ENCODE results near the gene USP33. TPM values are rescaled to one million over a fixed set of nuclear protein-coding genes. Genes with fewer than 3 reads are reported as not detected.

USP33 gene
- total RNA-seq = 91.0 and 97.6 TPM in 2 replicates

GRCh38 chr1:77759071-77760028 lies at the start of gene USP33:
Gene USP33 (minus strand): TSS chr1:77759852. CDS start chr1:77741697, 18,155 bp downstream.

GRCh38 chr1:77779529-77780281 lies 20.1 kb upstream of the USP33 start, which contains the start of gene MIGA1:
Gene MIGA1 (plus strand): TSS chr1:77779649. CDS start chr1:77783253, 3,604 bp downstream.

GRCh38 chr1:77682460-77683159 lies 77.0 kb downstream of the USP33 start, which contains the start of gene ZZZ3:
Gene ZZZ3 (minus strand): TSS chr1:77682658. CDS start chr1:77633354, 49,304 bp downstream.

Other genes starting within 250 kb of the USP33 start
- 96.4 and 103 TPM in 2 replicates for gene ZZZ3, start 77.2 kb downstream of the USP33 start, total RNA-seq
- 24.1 and 24.4 TPM in 2 replicates for gene MIGA1, start 19.8 kb upstream of the USP33 start, total RNA-seq
- gene NEXN, start 128.8 kb upstream of the USP33 start, total RNA-seq = 3.8 and 6.1 TPM in 2 replicates
- gene FUBP1, start 219.2 kb upstream of the USP33 start, total RNA-seq = 199 and 239 TPM in 2 replicates
- 200 and 255 TPM in 2 replicates for gene DNAJB4, start 245.1 kb upstream of the USP33 start, total RNA-seq